ENCODE data around the gene PROSER3.
A peak's percentile ranks its signal among the peaks of the same experiment; 100 is the strongest.

DNA sequence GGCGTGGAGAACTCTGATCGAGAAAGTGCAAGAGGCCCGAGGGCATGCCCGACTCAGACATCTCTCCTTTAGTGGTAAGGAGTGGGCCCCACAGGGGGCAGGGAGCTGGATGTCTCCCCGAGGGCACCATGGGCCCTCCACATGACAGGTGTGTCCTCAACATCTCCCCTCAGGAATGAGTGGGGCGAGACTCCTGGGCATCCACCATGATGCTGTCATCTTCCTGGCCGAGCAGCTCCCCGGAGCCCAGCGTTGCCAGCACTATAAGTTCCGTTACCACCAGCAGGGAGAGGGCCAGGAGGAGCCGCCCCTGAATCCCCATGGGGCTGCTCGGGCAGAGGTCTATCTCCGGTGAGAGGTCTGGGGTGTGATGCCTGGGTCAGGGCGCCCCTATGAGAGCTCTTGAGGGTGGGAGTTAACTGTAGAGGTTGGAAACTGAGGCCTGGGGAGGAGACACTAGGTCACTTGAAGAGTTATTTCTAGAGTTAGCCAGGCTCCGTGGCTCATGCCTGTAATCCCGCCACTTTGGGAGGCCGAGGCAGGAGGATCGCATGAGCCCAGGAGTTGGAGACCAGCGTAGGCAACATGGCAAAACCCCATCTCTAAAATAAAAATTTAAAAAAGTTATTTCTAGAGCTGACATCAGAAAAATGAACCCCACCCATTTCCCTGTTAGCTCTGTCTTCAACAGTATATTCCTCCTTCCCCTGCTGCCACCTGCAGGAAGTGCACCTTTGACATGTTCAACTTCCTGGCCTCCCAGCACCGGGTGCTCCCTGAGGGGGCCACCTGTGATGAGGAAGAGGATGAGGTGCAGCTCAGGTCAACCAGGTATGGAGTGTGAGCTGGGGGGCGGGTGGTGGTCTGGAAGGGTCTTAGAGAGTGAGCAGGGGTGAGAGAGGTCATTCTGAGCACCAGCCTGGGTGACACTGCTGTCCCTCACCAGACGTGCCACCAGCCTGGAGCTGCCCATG lies 20.8 kb upstream of the PROSER3 start:
- TF ChIP-seq, protein P1, sequence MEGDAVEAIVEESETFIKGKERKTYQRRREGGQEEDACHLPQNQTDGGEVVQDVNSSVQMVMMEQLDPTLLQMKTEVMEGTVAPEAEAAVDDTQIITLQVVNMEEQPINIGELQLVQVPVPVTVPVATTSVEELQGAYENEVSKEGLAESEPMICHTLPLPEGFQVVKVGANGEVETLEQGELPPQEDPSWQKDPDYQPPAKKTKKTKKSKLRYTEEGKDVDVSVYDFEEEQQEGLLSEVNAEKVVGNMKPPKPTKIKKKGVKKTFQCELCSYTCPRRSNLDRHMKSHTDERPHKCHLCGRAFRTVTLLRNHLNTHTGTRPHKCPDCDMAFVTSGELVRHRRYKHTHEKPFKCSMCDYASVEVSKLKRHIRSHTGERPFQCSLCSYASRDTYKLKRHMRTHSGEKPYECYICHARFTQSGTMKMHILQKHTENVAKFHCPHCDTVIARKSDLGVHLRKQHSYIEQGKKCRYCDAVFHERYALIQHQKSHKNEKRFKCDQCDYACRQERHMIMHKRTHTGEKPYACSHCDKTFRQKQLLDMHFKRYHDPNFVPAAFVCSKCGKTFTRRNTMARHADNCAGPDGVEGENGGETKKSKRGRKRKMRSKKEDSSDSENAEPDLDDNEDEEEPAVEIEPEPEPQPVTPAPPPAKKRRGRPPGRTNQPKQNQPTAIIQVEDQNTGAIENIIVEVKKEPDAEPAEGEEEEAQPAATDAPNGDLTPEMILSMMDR (conservative IDR thresholded peaks at IDR 0.05 in 1 of 2, IDR thresholded peaks at IDR 0.05 in 1 of 2; ENCODE audit: extremely low read depth in 1 of 2, insufficient read depth in 1 of 2, low read depth in 1 of 2, low read length in 2 of 2) = peak in 1 of 2 donors; percentile 12
- TF ChIP-seq EZH2 (IDR thresholded peaks at IDR 0.05; ENCODE audit: borderline replicate concordance, low read length) = no peak

Measured in mammary epithelial cell (primary cell).